ENCODE results near the gene SERPINA5. TPM values are rescaled to one million over a fixed set of nuclear protein-coding genes. Genes with fewer than 3 reads are reported as not detected.

Gene SERPINA5
- total RNA-seq, 1 experiment from 2014 or later = not detected

DNA sequence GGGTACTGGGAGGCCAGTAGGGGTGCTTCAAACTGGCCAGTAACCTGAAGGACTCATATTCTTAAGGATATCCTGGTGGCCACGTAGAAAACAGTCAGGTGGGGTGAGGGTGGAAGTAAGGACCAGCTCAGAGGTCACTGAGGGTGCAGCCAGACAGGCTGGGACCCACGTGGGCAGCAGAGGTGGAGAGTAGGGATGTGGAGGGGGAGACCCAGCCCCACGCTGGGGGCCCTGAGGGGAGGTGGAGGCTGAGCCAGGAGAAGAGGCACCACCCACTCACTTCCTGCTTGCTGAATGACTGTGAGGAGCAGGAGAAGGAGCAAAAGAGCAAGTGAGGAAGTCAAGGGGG, 18.4 kb downstream of the SERPINA5 start:
- ChIA-PET POLR2A (ENCODE audit: unreplicated experiment) (no interaction called here), CTCF (no interaction called here)
- peak overlapping the region; percentile 69 for H3K27ac ChIP-seq
- H3K4me1 ChIP-seq (replicated peaks; ENCODE audit: insufficient read depth) = no peaks in the 10 kb centered on the region; the same call in 1 of the 2 replicates
- no peak for DNase-seq
- H3K4me3 ChIP-seq = no peak overlapping the region
- H3K27me3 ChIP-seq (ENCODE audit: insufficient read depth, low read depth) = no peaks in the 10 kb centered on the region
- no TSS peak for BruUV-seq (replicated peaks)
- no peaks in the 10 kb centered on the region for H3K9me3 ChIP-seq (ENCODE audit: insufficient read depth, low read depth)
- H3K36me3 ChIP-seq (ENCODE audit: low read depth) = no peaks in the 10 kb centered on the region
- H3K9me2 ChIP-seq (ENCODE audit: insufficient read depth) = no peaks in the 10 kb centered on the region
- H3K79me2 ChIP-seq (ENCODE audit: low read depth) = no peaks in the 10 kb centered on the region
- no peak overlapping the region for H2AFZ ChIP-seq
- no peak overlapping the region for H3K4me2 ChIP-seq
- intact Hi-C loops (cut with micrococcal nuclease; ENCODE audit: unreplicated experiment) = no loop called here
- no peaks in the 10 kb centered on the region for H3F3A ChIP-seq (ENCODE audit: insufficient read depth, low read depth)
- no peak for TF ChIP-seq EZH2 (IDR thresholded peaks at IDR 0.05; ENCODE audit: low read depth)
- TF ChIP-seq, protein P1, sequence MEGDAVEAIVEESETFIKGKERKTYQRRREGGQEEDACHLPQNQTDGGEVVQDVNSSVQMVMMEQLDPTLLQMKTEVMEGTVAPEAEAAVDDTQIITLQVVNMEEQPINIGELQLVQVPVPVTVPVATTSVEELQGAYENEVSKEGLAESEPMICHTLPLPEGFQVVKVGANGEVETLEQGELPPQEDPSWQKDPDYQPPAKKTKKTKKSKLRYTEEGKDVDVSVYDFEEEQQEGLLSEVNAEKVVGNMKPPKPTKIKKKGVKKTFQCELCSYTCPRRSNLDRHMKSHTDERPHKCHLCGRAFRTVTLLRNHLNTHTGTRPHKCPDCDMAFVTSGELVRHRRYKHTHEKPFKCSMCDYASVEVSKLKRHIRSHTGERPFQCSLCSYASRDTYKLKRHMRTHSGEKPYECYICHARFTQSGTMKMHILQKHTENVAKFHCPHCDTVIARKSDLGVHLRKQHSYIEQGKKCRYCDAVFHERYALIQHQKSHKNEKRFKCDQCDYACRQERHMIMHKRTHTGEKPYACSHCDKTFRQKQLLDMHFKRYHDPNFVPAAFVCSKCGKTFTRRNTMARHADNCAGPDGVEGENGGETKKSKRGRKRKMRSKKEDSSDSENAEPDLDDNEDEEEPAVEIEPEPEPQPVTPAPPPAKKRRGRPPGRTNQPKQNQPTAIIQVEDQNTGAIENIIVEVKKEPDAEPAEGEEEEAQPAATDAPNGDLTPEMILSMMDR (conservative IDR thresholded peaks at IDR 0.05) = no peak
- H4K20me1 ChIP-seq (ENCODE audit: insufficient read depth) = no peaks in the 10 kb centered on the region

DNA sequence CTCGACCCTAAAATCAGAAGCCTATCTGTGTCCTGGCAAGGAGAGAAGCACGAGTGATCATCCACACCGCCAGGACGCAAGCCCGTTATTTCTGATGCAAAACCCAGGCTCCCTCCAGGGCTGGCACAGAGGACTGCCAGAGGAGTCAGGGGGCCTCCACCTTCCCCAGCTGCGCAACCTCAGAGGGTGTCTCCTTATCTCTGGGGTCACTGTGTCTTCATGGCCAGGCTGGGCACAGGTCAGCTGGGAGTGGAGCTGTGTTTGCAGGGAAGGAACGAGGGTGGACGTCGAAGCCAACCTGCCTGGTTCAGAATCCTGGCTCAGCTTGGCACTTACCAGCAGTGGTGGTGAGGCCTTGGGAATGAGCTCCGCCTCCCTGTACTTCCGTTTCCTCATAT, 18.9 kb downstream of the SERPINA5 start:
- Histone ChIP-seq H3K36me3 (ENCODE audit: low read depth) (no peaks in the 10 kb centered on the region), H3K79me2 (ENCODE audit: low read depth) (no peaks in the 10 kb centered on the region), H4K20me1 (ENCODE audit: insufficient read depth) (no peaks in the 10 kb centered on the region), H3F3A (ENCODE audit: insufficient read depth, low read depth) (no peaks in the 10 kb centered on the region), H3K4me2 (no peak overlapping the region), H3K9me2 (ENCODE audit: insufficient read depth) (no peaks in the 10 kb centered on the region), H3K4me3 (no peak overlapping the region), H3K4me1 (replicated peaks; ENCODE audit: insufficient read depth) (no peaks in the 10 kb centered on the region; the same call in 1 of the 2 replicates), H3K27me3 (ENCODE audit: insufficient read depth, low read depth) (no peaks in the 10 kb centered on the region), H2AFZ (no peak overlapping the region), H3K27ac (peak overlapping the region; percentile 69), H3K9me3 (ENCODE audit: insufficient read depth, low read depth) (no peaks in the 10 kb centered on the region)
- intact Hi-C loops (cut with micrococcal nuclease; ENCODE audit: unreplicated experiment) = no loop called here
- ChIA-PET POLR2A (ENCODE audit: unreplicated experiment) (no interaction called here), CTCF (no interaction called here)
- no peak for DNase-seq
- TF ChIP-seq, protein P1 (conservative IDR thresholded peaks at IDR 0.05) = no peak
- TF ChIP-seq EZH2 (IDR thresholded peaks at IDR 0.05; ENCODE audit: low read depth) = no peak
- BruUV-seq (replicated peaks) = no TSS peak

DNA sequence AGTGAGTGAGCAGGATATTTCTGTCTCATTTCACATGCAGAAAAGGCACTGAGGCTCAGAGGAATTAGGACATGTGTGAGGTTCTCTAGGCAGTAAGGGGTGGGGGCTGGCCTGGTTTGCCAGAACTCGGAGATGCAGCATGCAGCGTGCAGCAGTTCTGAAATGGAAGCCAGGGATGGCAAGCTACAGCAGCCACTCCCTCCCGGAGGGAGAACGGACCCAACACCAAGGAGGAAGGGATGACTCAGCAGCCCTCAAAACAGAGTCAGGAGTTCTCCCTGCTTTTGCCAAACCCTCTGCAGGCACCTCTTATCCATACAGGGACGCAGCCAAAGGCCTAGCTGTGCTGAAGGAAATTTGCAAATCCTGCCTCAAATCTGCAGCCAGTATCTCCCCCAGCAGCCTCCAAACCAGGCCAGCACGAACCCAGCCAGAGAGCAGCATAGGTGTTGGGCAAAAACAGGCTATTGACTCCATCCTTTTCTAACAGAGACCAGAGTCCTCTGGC, 20.7 kb downstream of the SERPINA5 start:
- no peak overlapping the region for H3K4me2 ChIP-seq
- H3K9me3 ChIP-seq (ENCODE audit: insufficient read depth, low read depth) = no peaks in the 10 kb centered on the region
- H3K36me3 ChIP-seq (ENCODE audit: low read depth) = no peaks in the 10 kb centered on the region
- TF ChIP-seq, protein P1 (conservative IDR thresholded peaks at IDR 0.05) = no peak
- no peak for TF ChIP-seq EZH2 (IDR thresholded peaks at IDR 0.05; ENCODE audit: low read depth)
- DNase-seq = no peak
- H4K20me1 ChIP-seq (ENCODE audit: insufficient read depth) = no peaks in the 10 kb centered on the region
- H3F3A ChIP-seq (ENCODE audit: insufficient read depth, low read depth) = no peaks in the 10 kb centered on the region
- ChIA-PET CTCF (no interaction called here), POLR2A (ENCODE audit: unreplicated experiment) (no interaction called here)
- H3K79me2 ChIP-seq (ENCODE audit: low read depth) = no peaks in the 10 kb centered on the region
- H3K27ac ChIP-seq = no peak overlapping the region
- H3K27me3 ChIP-seq (ENCODE audit: insufficient read depth, low read depth) = no peaks in the 10 kb centered on the region
- no peaks in the 10 kb centered on the region for H3K9me2 ChIP-seq (ENCODE audit: insufficient read depth)
- intact Hi-C loops (cut with micrococcal nuclease; ENCODE audit: unreplicated experiment) = no loop called here
- no peak overlapping the region for H3K4me3 ChIP-seq
- H2AFZ ChIP-seq = no peak overlapping the region
- BruUV-seq (replicated peaks) = no TSS peak
- no peaks in the 10 kb centered on the region; the same call in 1 of the 2 replicates for H3K4me1 ChIP-seq (replicated peaks; ENCODE audit: insufficient read depth)

All from PC-9 (cell line).